HAP-1 (cell line): ENCODE results near the gene UPP2.

Experiments
- DNase-seq, 2 experiments: peaks; one replicate each; pipeline ENCODE4 v3.0.0-alpha.2; 2016 to 2020; ENCODE audit warnings: low spot score in 2 of 2
- H3K27me3 ChIP-seq: fragments of 250-450 bp; sonication (Bioruptor Pico); 2 replicates; pipeline ENCODE4 v1.5.1; 2020; ENCODE audit warnings: low read depth, mild to moderate bottlenecking, moderate library complexity
- H3K36me3 ChIP-seq: fragments of 250-450 bp; sonication (Bioruptor Pico); replicated peaks from 2 replicates; pipeline ENCODE4 v1.5.1; 2020; ENCODE audit warnings: mild to moderate bottlenecking
- H3K4me1 ChIP-seq: fragments of 250-450 bp; sonication (Bioruptor Pico); 2 replicates; pipeline ENCODE4 v1.5.1; 2020; ENCODE audit warnings: mild to moderate bottlenecking
- H3K4me3 ChIP-seq: fragments of 250-450 bp; sonication (Bioruptor Pico); 2 replicates; pipeline ENCODE4 v1.5.1; 2020; ENCODE audit warnings: mild to moderate bottlenecking, moderate library complexity
- H3K9me3 ChIP-seq: fragments of 250-450 bp; sonication (Bioruptor Pico); 2 replicates; pipeline ENCODE4 v1.5.1; 2020; ENCODE audit warnings: mild to moderate bottlenecking, moderate library complexity
- in situ Hi-C: fragments of 300-500 bp; cut with MboI; formaldehyde crosslinking; loops from 3 replicates; pipeline ENCODE4 v1.14.3; 2020; ENCODE audit warnings: low sequenced_read_pairs, inconsistent platforms, mixed read lengths

The UPP2 gene

DNA sequence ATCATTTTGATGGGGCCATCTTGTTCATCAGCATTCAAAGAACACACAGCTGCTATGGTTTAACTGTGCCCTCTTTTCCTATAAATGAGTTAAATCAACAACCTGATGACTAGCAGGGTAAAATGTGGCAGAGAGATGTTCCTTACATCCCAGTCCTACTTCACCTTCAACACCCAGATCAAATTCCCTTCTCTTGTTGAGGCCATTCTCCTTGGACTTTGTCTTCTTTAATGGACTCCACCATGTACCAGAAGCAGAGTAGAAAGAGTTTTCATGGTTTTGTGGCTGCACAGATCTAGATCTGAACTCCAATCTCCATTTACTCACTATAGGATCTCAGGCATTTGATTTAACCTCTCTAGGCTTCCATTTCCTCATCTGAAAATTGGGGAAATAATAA, 6.4 kb upstream of the UPP2 start:
- Histone ChIP-seq H3K4me3 (no peak overlapping the region), H3K9me3 (no peaks in the 10 kb centered on the region), H3K27me3 (no peaks in the 10 kb centered on the region), H3K4me1 (no peaks in the 10 kb centered on the region), H3K36me3 (no peaks in the 10 kb centered on the region)
- no peak for DNase-seq
- in situ Hi-C loops = no loop called here

DNA sequence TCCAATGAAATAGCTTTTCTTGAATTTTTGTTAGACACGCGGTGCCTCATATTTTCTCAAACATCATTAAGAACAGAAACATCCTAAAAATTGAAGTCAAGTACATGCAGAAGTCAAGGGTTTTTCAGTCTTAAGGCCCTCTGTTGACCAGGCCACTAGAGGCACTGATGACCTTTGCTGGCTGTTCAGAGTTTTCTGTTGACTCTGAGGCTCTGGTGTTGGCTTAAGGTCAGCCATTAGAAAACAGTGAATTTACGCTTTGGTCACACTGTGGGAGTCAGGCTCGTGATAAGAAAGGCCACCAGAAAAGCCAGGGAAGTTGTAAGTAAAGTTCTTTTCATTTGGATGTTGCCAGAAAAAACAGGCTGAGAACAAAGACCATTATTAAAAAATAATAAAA, 5.8 kb upstream of the UPP2 start:
- Histone ChIP-seq H3K27me3 (no peaks in the 10 kb centered on the region), H3K36me3 (no peaks in the 10 kb centered on the region), H3K4me3 (no peak overlapping the region), H3K4me1 (no peaks in the 10 kb centered on the region), H3K9me3 (no peaks in the 10 kb centered on the region)
- DNase-seq = no peak
- in situ Hi-C loops = no loop called here

DNA sequence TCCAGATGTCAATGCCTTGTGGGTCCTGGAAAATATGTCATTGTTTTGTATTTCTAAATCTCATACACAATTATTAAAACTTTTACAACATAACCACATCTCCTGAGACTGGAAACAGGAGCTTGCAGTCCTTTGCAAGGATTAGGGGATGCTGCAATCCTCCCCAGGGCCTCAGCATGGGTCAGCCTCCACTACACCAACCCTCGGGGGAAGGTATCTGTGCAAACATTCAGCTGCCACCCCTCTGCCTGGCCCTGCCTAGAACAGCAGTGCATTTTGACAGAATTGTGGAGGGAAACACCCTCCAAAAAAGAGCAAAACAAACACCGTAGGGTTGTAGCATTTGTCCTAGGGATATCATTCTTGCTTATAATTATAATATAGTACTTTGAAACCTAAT, 4.2 kb upstream of the UPP2 start:
- Histone ChIP-seq H3K4me1 (no peaks in the 10 kb centered on the region), H3K9me3 (no peaks in the 10 kb centered on the region), H3K4me3 (no peak overlapping the region), H3K36me3 (no peaks in the 10 kb centered on the region), H3K27me3 (no peaks in the 10 kb centered on the region)
- DNase-seq = no peak
- in situ Hi-C loops = no loop called here

DNA sequence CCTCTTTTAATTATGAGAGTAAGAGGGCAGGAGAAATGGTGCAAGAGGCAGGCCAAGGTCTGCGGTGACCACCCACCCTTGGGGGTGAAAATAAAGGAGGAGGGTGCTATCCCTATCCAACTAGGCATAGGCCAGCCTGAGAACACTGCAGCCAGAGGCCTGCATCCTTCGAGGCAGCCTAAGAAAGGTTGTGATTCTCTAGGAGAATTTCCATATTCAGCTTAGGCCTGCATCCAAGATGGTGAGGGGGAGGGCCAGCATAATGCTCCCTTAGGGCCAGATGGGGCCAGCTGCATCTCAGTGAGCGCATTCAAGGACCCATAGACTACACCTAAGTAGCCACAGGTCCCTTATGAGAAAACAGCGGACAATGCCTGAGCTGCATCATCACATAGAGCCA, 3.5 kb upstream of the UPP2 start:
- Histone ChIP-seq H3K4me1 (no peaks in the 10 kb centered on the region), H3K9me3 (no peaks in the 10 kb centered on the region), H3K27me3 (no peaks in the 10 kb centered on the region), H3K36me3 (no peaks in the 10 kb centered on the region), H3K4me3 (no peak overlapping the region)
- no peak for DNase-seq
- in situ Hi-C loops = no loop called here

DNA sequence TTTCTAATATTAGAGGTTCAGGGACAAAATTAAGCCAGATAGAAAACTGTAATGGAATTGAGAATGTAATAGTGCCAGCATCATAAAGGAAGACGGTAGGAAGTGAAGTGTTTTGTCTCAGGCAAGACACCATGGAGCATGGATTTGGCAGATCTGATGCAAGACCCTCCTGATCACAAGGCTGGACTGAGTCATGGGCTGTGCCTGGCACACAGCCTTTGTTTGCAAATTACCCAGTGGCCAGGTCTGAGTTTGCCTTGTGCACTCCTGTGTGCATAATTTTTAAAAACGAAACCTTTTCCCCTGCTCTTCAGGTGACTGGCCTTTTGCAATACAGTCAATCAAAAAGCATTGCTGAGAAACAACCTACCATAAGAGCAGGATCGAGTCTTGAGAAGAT, 2.0 kb upstream of the UPP2 start:
- H3K27me3 ChIP-seq = no peaks in the 10 kb centered on the region
- no peaks in the 10 kb centered on the region for H3K9me3 ChIP-seq
- no peak overlapping the region for H3K4me3 ChIP-seq
- in situ Hi-C loops = no loop called here
- no peaks in the 10 kb centered on the region for H3K36me3 ChIP-seq
- H3K4me1 ChIP-seq = no peaks in the 10 kb centered on the region
- DNase-seq = no peak

DNA sequence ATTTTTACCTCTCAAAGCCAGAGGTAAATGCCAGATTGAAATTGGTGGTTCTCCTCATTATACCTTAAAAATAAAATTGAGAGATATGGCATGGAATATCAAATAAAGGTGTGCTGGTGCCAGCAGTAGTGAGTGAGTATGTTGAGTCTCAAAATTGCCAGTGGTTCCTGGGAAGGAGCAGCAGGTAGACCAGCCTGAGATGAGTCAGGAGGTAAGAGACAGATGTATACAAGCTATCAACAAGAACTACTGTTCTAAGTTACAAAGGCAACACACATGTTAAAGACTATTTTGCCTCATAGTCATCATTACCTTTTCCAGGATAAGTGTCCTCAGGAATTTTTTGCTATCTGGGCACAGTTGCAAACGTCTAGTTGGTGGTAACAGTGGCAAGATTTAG, 1.3 kb upstream of the UPP2 start:
- Histone ChIP-seq H3K4me3 (no peak overlapping the region), H3K36me3 (no peaks in the 10 kb centered on the region), H3K4me1 (no peaks in the 10 kb centered on the region), H3K9me3 (no peaks in the 10 kb centered on the region), H3K27me3 (no peaks in the 10 kb centered on the region)
- in situ Hi-C loops = no loop called here
- DNase-seq = no peak

DNA sequence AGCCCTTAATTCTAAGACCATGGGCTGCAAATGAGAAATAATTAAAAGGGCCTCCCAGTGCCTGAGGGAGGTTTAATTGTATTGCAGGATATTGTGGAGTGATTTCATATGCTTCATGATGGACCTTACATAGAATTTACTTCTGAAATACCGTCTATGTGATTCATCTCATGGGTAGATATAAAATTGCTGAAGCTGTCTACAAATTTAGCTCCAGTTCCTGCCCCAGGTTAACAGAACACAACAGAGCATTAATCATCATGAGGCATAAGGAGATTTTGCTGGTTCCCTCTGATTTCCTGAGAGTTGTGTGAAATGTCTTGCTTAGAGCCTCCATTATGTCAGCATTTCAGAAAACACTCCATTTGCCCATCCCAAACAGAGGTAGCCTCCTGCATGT, 770 bp downstream of the UPP2 start:
- Histone ChIP-seq H3K4me1 (no peaks in the 10 kb centered on the region), H3K27me3 (no peaks in the 10 kb centered on the region), H3K4me3 (no peak overlapping the region), H3K9me3 (no peaks in the 10 kb centered on the region), H3K36me3 (no peaks in the 10 kb centered on the region)
- no peak for DNase-seq
- in situ Hi-C loops = no loop called here

DNA sequence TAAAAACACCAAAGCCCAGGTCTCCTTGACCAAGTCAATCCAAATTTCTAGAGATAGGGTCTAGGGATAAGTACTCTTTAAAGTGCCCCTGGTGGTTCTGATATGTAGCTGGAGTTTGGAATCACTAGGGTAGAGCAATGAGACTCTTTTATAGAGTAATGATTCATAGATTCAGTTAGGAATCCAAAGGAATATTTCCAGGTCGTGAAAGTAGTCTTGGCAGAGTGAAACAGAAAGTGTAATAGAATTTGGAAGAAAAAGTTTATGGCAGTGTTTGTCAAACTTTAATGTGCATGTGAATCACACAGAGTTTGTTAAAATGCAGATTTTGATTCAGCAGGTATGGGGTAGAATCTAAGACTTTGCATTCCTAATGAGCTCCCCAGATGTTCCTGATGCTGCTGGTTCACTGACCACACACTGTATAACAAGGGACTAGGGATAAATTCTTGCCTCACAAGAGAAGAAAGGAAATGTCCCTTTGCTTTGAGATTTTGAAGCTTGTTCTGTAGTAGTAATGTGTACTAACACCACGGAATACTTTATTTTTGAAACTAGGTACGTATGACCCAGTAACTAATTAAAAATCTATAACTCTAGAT, 1.8 kb downstream of the UPP2 start:
- Histone ChIP-seq H3K27me3 (no peaks in the 10 kb centered on the region), H3K36me3 (no peaks in the 10 kb centered on the region), H3K4me1 (no peaks in the 10 kb centered on the region), H3K4me3 (no peak overlapping the region), H3K9me3 (no peaks in the 10 kb centered on the region)
- in situ Hi-C loops = no loop called here
- DNase-seq = no peak

DNA sequence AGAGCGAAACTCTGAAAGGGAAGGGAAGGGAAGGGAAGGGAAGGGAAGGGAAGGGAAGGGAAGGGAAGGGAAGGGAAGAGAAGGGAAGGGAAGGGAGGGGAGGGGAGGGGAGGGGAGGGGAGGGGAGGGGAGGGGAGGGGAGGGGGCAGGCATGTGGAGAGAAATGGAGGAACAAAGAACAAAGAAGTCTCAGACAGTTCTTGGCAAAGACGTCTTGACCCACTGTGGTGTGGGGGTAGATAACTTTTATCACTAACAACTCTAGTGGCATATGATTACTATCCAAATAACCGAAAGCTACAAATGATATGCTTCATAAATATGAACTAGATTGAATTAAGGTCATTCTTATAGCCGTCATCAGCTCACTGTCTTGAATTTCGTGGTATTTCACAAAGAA, 3.2 kb downstream of the UPP2 start:
- no peak for DNase-seq
- Histone ChIP-seq H3K36me3 (no peaks in the 10 kb centered on the region), H3K4me3 (no peak overlapping the region), H3K4me1 (no peaks in the 10 kb centered on the region), H3K27me3 (no peaks in the 10 kb centered on the region), H3K9me3 (no peaks in the 10 kb centered on the region)
- in situ Hi-C loops = no loop called here

DNA sequence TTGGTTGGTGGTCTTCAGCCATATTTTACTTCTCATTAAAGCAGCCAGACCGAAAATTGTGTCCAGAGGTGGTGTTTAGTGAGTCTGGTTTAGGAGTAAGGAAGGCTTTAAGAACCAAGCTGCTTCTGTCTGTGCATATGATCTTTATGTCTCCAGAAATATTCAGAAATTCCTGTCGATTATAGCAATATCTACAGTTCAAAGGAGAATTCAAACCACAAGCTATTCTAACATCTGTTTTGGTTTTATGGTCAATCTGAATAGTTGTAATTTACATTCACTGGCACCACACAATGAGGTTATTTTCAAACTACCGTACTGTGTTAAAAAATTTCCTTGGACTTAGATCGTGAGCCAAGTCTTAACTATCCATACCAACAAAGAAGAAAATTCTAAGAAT, 11.3 kb downstream of the UPP2 start:
- no peaks in the 10 kb centered on the region for H3K36me3 ChIP-seq
- no peaks in the 10 kb centered on the region for H3K9me3 ChIP-seq
- no peaks in the 10 kb centered on the region for H3K27me3 ChIP-seq
- no peak overlapping the region for H3K4me3 ChIP-seq
- H3K4me1 ChIP-seq = no peaks in the 10 kb centered on the region
- DNase-seq = no peak
- in situ Hi-C loops = no loop called here

DNA sequence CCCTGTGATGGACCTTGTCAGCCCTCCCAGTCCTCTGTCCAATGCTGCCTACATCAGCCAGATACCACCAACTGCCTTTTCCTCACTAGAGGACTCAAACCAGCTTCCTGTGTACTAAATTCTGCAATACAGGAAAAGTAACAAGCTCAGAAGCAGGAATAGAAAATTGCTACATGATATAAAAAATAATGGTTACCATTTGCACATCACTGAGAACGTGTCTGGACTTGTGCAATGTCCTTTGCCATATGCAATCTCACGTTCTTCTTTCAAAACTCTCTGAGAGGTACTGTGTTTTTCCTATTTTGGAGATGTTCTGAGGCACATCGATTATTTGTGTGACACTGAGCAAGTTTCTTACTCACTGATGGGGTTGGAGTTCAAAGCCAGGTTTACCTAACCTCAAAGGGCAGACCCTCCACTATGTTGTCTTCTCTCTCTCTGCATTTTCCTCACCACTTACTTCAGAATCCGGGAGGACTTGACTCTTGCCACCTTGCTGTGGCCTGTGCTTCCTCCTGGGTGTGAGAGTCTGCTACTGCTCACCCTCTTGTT, 12.1 kb downstream of the UPP2 start:
- H3K9me3 ChIP-seq = no peaks in the 10 kb centered on the region
- no peaks in the 10 kb centered on the region for H3K4me1 ChIP-seq
- no peak for DNase-seq
- H3K36me3 ChIP-seq = no peaks in the 10 kb centered on the region
- in situ Hi-C loops = no loop called here
- H3K27me3 ChIP-seq = no peaks in the 10 kb centered on the region
- no peak overlapping the region for H3K4me3 ChIP-seq

DNA sequence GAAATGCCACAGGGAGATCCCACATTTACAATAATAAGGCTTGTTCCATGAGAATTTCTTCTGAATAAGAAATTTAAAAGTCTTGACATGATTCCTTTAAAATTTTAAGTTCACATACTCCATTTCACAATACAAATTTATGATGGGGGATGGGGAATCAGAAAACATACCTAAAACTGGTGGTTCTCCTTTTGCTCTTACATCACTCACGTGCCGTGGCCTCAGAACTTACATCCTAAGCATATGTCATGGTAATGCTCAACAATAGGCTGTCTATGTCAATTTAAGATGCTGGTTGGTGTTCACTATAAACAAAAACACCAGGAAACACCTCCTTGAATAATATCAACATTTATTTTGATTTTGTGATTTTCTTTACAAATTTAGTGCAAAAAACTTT, 12.8 kb downstream of the UPP2 start:
- Histone ChIP-seq H3K27me3 (no peaks in the 10 kb centered on the region), H3K4me3 (no peak overlapping the region), H3K9me3 (no peaks in the 10 kb centered on the region), H3K36me3 (no peaks in the 10 kb centered on the region), H3K4me1 (no peaks in the 10 kb centered on the region)
- in situ Hi-C loops = no loop called here
- DNase-seq = no peak

DNA sequence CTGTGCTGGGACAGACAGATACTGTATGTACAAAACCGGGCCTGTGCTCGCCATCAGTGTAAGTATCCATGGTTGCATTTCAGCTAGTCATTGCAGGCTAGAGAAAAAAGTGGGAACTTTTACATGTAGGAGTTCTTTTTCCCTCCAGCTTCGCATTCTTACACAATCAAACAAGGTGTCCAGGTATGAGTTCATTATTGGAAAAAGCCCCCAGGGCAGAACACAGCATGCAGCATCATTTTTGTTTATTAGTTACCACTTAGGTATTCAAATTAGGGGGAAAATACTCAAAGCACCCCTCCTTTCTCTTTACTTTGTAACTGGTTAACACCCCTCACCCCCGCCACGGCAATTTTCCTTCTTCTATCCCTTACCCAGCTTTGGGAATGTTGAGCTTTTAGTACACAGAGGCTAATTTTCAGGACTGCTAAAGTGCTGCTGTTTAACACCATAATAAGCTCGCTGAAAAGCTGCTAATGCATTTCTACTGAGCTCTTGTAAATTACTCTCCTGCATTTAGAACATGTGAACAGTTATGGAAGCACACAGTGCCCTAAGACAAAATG, 13.6 kb downstream of the UPP2 start:
- peaks cover 3% of the 10 kb centered on the region for H3K4me1 ChIP-seq
- DNase-seq = no peak
- H3K4me3 ChIP-seq = no peak overlapping the region
- no peaks in the 10 kb centered on the region for H3K9me3 ChIP-seq
- H3K36me3 ChIP-seq = no peaks in the 10 kb centered on the region
- H3K27me3 ChIP-seq = no peaks in the 10 kb centered on the region
- in situ Hi-C loops = no loop called here

DNA sequence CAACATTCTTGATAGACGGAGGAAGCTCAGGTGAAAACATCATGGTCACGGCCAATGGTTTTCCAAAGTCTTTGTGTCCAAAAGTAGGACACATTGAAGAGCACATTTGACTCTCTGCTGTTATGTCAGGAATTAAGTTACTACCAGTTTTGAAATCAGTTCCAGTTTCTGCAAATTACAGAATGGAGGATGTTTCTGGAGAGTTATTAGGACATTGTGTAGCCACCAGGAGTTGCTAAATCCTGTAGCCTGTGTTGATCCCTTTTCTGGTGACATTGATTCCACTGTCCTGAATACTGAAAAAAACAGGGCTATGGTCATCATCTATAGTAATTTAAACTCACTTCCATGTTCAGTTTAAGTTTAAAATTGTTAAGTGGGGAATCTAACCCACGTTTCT, 15.3 kb downstream of the UPP2 start:
- no peaks in the 10 kb centered on the region for H3K36me3 ChIP-seq
- no peak overlapping the region for H3K4me3 ChIP-seq
- no peak for DNase-seq
- H3K27me3 ChIP-seq = no peaks in the 10 kb centered on the region
- in situ Hi-C loops = no loop called here
- H3K4me1 ChIP-seq = peaks cover 13% of the 10 kb centered on the region
- no peaks in the 10 kb centered on the region for H3K9me3 ChIP-seq

DNA sequence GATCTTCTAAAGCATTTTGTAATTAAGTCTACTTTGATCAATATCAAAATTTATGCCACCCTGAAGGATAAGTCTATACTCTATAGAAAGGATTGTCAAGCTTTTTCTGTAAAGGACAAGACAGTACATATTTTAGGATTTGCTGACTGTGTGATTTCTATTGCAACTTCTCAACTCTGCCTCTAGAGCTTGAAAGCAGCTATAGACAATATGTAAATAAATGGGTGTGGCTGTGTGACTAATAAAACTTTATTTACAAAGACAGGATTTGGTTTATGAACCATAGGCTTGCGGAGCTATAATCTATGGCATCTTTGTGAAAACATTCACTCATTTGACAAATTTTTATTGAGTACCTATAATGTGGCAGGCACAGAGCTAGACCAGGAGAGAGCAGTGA, 18.4 kb downstream of the UPP2 start:
- Histone ChIP-seq H3K9me3 (no peaks in the 10 kb centered on the region), H3K27me3 (no peaks in the 10 kb centered on the region), H3K4me1 (peaks cover 13% of the 10 kb centered on the region), H3K36me3 (no peaks in the 10 kb centered on the region), H3K4me3 (no peak overlapping the region)
- no peak for DNase-seq
- in situ Hi-C loops = no loop called here
